Astrocyte (in vitro differentiated cells and primary cell): ENCODE data around the gene SLC12A5. TPM values are rescaled to one million over a fixed set of nuclear protein-coding genes. Genes with fewer than 3 reads are reported as not detected.

ENCODE experiments used
- DNase-seq: peaks from one replicate; pipeline ENCODE4 v3.0.0-alpha.2; 2010; ENCODE audit warnings: low read depth
- FAIRE-seq: peaks from 2 replicates; lab custom pipeline; 2011; peaks lifted over from hg19 to GRCh38; lab: Jason Lieb, UNC
- H2AFZ ChIP-seq: 2 replicates; pipeline ENCODE4 v1.6.0; 2012; ENCODE audit warnings: low read depth, low read length, inconsistent platforms
- H3K27ac ChIP-seq: 2 replicates; pipeline ENCODE4 v1.5.1; 2011; ENCODE audit warnings: low read depth, low read length, inconsistent platforms
- H3K27me3 ChIP-seq: 2 replicates; pipeline ENCODE4 v1.6.0; 2011; ENCODE audit warnings: low read length, inconsistent platforms; ENCODE audit not compliant: insufficient read depth
- H3K36me3 ChIP-seq: 2 replicates; pipeline ENCODE4 v1.5.1; 2011; ENCODE audit warnings: low read length, inconsistent platforms; ENCODE audit not compliant: insufficient read depth
- H3K4me1 ChIP-seq: 2 replicates; pipeline ENCODE4 v1.5.1; 2011; ENCODE audit warnings: low read length, inconsistent platforms; ENCODE audit not compliant: insufficient read depth
- H3K4me2 ChIP-seq: 2 replicates; pipeline ENCODE4 v1.6.0; 2012; ENCODE audit warnings: low read length, inconsistent platforms
- H3K4me3 ChIP-seq: 2 replicates; pipeline ENCODE4 v1.5.1; 2011; ENCODE audit warnings: low read depth, mild to moderate bottlenecking, low read length, inconsistent platforms; ENCODE audit not compliant: insufficient read depth
- H3K79me2 ChIP-seq: 2 replicates; pipeline ENCODE4 v1.6.0; 2012; ENCODE audit warnings: mild to moderate bottlenecking, low read length, inconsistent platforms; ENCODE audit not compliant: insufficient read depth
- H3K9ac ChIP-seq: 2 replicates; pipeline ENCODE4 v1.6.0; 2012; ENCODE audit warnings: mild to moderate bottlenecking, low read length, inconsistent platforms
- H3K9me3 ChIP-seq: 2 replicates; pipeline ENCODE4 v1.5.1; 2012; ENCODE audit warnings: low read depth, mild to moderate bottlenecking, low read length, inconsistent platforms; ENCODE audit not compliant: insufficient read depth
- H4K20me1 ChIP-seq: 2 replicates; pipeline ENCODE4 v1.6.0; 2012; ENCODE audit warnings: low read length, inconsistent platforms; ENCODE audit not compliant: insufficient read depth
- H3K27ac Mint-ChIP-seq: one replicate; pipeline ENCODE4 v1.8.0; 2021; ENCODE audit warnings: mild to moderate bottlenecking, mixed read lengths; ENCODE audit not compliant: unreplicated experiment
- H3K27me3 Mint-ChIP-seq: one replicate; pipeline ENCODE4 v1.8.0; 2021; ENCODE audit warnings: low read depth, mixed read lengths; ENCODE audit not compliant: unreplicated experiment
- H3K36me3 Mint-ChIP-seq: one replicate; pipeline ENCODE4 v1.8.0; 2021; ENCODE audit warnings: low read depth, mixed read lengths; ENCODE audit not compliant: unreplicated experiment
- H3K4me1 Mint-ChIP-seq: one replicate; pipeline ENCODE4 v1.8.0; 2021; ENCODE audit warnings: low read depth, mixed read lengths; ENCODE audit not compliant: unreplicated experiment
- H3K4me3 Mint-ChIP-seq: one replicate; pipeline ENCODE4 v1.8.0; 2021; ENCODE audit warnings: mild to moderate bottlenecking, moderate library complexity, mixed read lengths; ENCODE audit not compliant: unreplicated experiment
- H3K9me3 Mint-ChIP-seq: one replicate; pipeline ENCODE4 v1.8.0; 2021; ENCODE audit warnings: mild to moderate bottlenecking, mixed read lengths; ENCODE audit not compliant: unreplicated experiment
- CTCF ChIP-seq: IDR thresholded peaks from 2 replicates; pipeline ENCODE4 v1.5.1; 2011; ENCODE audit warnings: low read depth, mild to moderate bottlenecking, inconsistent platforms, low read length, moderate library complexity; ENCODE audit not compliant: insufficient read depth
- EZH2 ChIP-seq: IDR thresholded peaks from 2 replicates; pipeline ENCODE4 v1.6.1; 2012; ENCODE audit warnings: mild to moderate bottlenecking, low read length, inconsistent platforms; ENCODE audit not compliant: insufficient read depth
- total RNA-seq: library from RNA; stranded (reverse); gene quantifications from 2 replicates; pipeline ENCODE4 v1.2.1, GENCODE V29; 2021

The SLC12A5 gene
- total RNA-seq, 1 donor from 2014 or later, result 14.6 TPM

GRCh38 chr20:46001498-46001897, 27.5 kb upstream of the SLC12A5 start:
- FAIRE-seq, result no peak

GRCh38 chr20:46002008-46002407, 27.0 kb upstream of the SLC12A5 start:
- peaks cover 4% of the 10 kb centered on the region for H3K9me3 Mint-ChIP-seq
- H4K20me1 ChIP-seq, result no peaks in the 10 kb centered on the region
- no peaks in the 10 kb centered on the region for H3K36me3 Mint-ChIP-seq

More at GRCh38 chr20:46001498-46001897, 27.5 kb upstream of the SLC12A5 start:
- Histone ChIP-seq H3K9me3 (no peaks in the 10 kb centered on the region), H2AFZ (no peak overlapping the region), H3K4me3 (no peak overlapping the region), H4K20me1 (no peaks in the 10 kb centered on the region), H3K4me2 (no peak overlapping the region), H3K27ac (no peak overlapping the region), H3K27me3 (peaks cover 24% of the 10 kb centered on the region), H3K9ac (no peak overlapping the region), H3K4me1 (no peaks in the 10 kb centered on the region), H3K36me3 (no peaks in the 10 kb centered on the region), H3K79me2 (no peaks in the 10 kb centered on the region)
- H3K27me3 Mint-ChIP-seq, result peaks cover 7% of the 10 kb centered on the region
- peaks cover 4% of the 10 kb centered on the region for H3K9me3 Mint-ChIP-seq
- no peak overlapping the region for H3K4me3 Mint-ChIP-seq
- TF ChIP-seq EZH2, result no peak
- no peak for TF ChIP-seq CTCF
- peaks cover 14% of the 10 kb centered on the region for H3K4me1 Mint-ChIP-seq
- H3K36me3 Mint-ChIP-seq, result no peaks in the 10 kb centered on the region
- no peak overlapping the region for H3K27ac Mint-ChIP-seq
- no peak for DNase-seq

More at GRCh38 chr20:46002008-46002407, 27.0 kb upstream of the SLC12A5 start:
- Histone ChIP-seq H3K9ac (no peak overlapping the region), H3K79me2 (no peaks in the 10 kb centered on the region), H2AFZ (no peak overlapping the region), H3K4me2 (no peak overlapping the region), H3K27me3 (peaks cover 24% of the 10 kb centered on the region), H3K9me3 (no peaks in the 10 kb centered on the region), H3K27ac (no peak overlapping the region), H3K4me3 (no peak overlapping the region), H3K36me3 (no peaks in the 10 kb centered on the region), H3K4me1 (no peaks in the 10 kb centered on the region)
- FAIRE-seq, result no peak
- Mint-ChIP-seq H3K27me3 (peaks cover 7% of the 10 kb centered on the region), H3K4me1 (peaks cover 14% of the 10 kb centered on the region), H3K4me3 (no peak overlapping the region), H3K27ac (no peak overlapping the region)
- no peak for DNase-seq
- TF ChIP-seq CTCF (no peak), EZH2 (no peak)
